ENCODE results near the gene MPLKIP. TPM values are rescaled to one million over a fixed set of nuclear protein-coding genes. Genes with fewer than 3 reads are reported as not detected.
A peak's percentile ranks its signal among the peaks of the same experiment; 100 is the strongest.

Gene MPLKIP
- total RNA-seq, 2 experiments from 2014 or later = 36.8 to 38.1 TPM

DNA sequence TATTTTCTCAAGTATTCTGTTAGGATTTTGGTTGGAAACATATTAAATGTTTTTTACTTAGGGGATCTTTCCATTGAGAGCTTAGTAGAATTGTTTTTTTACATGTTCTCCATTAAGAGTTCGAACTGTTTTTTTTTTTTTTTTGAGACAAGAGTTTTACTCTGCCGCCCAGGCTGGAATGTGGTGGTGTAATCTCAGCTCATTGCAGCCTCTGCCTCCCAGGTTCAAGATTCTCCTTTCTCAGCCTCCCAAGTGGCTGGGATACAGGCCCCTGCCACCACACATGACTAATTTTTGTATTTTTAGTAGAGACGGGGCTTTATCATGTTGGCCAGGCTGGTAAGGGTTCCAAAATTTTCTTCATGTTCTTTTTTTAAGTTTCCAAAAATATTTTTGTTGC, 33.2 kb downstream of the MPLKIP start:
- H3K4me3 Mint-ChIP-seq = no peak overlapping the region
- H3K27ac Mint-ChIP-seq = no peak overlapping the region
- no peak for DNase-seq
- no peaks in the 10 kb centered on the region for H3K27me3 Mint-ChIP-seq
- no peaks in the 10 kb centered on the region for H3K9me3 Mint-ChIP-seq
- H3K36me3 Mint-ChIP-seq = peaks cover under 1% of the 10 kb centered on the region
- peaks cover 6% of the 10 kb centered on the region for H3K4me1 Mint-ChIP-seq

GRCh38 chr7:40099837-40100236, 34.6 kb downstream of the MPLKIP start:
- no peak overlapping the region for H3K4me3 Mint-ChIP-seq
- H3K4me1 Mint-ChIP-seq = peaks cover 9% of the 10 kb centered on the region
- no peak for DNase-seq
- H3K27ac Mint-ChIP-seq = no peak overlapping the region
- peaks cover 2% of the 10 kb centered on the region for H3K36me3 Mint-ChIP-seq
- H3K9me3 Mint-ChIP-seq = no peaks in the 10 kb centered on the region
- no peaks in the 10 kb centered on the region for H3K27me3 Mint-ChIP-seq

GRCh38 chr7:40098810-40099209, 35.6 kb downstream of the MPLKIP start:
- Mint-ChIP-seq H3K4me1 (peaks cover 9% of the 10 kb centered on the region), H3K36me3 (peaks cover 10% of the 10 kb centered on the region), H3K4me3 (no peak overlapping the region), H3K27me3 (no peaks in the 10 kb centered on the region), H3K27ac (no peak overlapping the region), H3K9me3 (no peaks in the 10 kb centered on the region)
- DNase-seq = no peak

DNA sequence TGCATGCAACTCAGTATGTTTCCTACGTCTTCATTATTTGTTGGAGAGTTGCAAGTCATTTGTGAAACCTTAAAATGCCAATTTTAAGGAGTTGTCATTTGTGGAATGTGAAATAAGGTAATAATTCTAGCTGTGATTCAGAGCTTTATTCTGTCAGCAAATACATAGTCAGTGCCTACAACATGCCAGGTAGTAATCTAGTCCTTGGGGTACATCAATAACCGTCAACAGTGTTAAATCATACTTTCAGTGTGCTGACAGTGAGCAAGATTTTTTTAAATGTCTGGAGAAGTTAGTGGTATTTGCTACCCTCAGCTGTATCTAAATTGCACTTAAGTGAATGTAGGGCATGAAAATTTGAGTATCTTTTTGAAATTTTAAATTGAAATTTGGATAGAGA, 36.7 kb downstream of the MPLKIP start:
- no peaks in the 10 kb centered on the region for H3K27me3 Mint-ChIP-seq
- no peak for DNase-seq
- no peak overlapping the region for H3K27ac Mint-ChIP-seq
- H3K9me3 Mint-ChIP-seq = no peaks in the 10 kb centered on the region
- peaks cover 13% of the 10 kb centered on the region for H3K36me3 Mint-ChIP-seq
- peaks cover 11% of the 10 kb centered on the region for H3K4me1 Mint-ChIP-seq
- no peak overlapping the region for H3K4me3 Mint-ChIP-seq

GRCh38 chr7:40095695-40096327, 38.6 kb downstream of the MPLKIP start:
- H3K27ac Mint-ChIP-seq = no peak overlapping the region

DNA sequence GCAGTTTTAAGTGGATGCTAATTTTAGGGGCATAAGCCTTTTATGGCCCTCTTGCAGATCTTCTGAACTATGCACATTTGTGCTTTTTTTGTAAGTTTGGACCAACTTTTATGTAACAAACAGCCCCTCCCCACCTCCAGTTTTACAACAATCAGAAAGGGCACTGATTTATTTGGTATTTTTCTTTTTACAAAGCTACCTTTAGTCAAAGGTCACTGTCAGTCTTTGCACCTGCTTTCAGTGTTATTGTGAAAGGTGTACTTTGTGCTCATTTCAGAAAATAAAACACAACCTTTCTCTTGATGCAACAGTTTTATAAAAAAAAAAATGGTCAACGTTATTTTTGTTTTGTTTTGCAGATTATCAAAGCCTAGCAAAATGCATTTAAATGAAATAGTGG, 39.2 kb downstream of the MPLKIP start:
- no peaks in the 10 kb centered on the region for H3K27me3 Mint-ChIP-seq
- peaks cover 16% of the 10 kb centered on the region for H3K36me3 Mint-ChIP-seq
- H3K4me1 Mint-ChIP-seq = peaks cover 11% of the 10 kb centered on the region
- H3K4me3 Mint-ChIP-seq = no peak overlapping the region
- DNase-seq = no peak
- H3K27ac Mint-ChIP-seq = no peak overlapping the region
- H3K9me3 Mint-ChIP-seq = no peaks in the 10 kb centered on the region

More at GRCh38 chr7:40095695-40096327, 38.6 kb downstream of the MPLKIP start:
- Mint-ChIP-seq H3K4me1 (peaks cover 11% of the 10 kb centered on the region), H3K36me3 (peaks cover 14% of the 10 kb centered on the region), H3K4me3 (no peak overlapping the region), H3K27me3 (no peaks in the 10 kb centered on the region), H3K9me3 (no peaks in the 10 kb centered on the region)
- DNase-seq = no peak

DNA sequence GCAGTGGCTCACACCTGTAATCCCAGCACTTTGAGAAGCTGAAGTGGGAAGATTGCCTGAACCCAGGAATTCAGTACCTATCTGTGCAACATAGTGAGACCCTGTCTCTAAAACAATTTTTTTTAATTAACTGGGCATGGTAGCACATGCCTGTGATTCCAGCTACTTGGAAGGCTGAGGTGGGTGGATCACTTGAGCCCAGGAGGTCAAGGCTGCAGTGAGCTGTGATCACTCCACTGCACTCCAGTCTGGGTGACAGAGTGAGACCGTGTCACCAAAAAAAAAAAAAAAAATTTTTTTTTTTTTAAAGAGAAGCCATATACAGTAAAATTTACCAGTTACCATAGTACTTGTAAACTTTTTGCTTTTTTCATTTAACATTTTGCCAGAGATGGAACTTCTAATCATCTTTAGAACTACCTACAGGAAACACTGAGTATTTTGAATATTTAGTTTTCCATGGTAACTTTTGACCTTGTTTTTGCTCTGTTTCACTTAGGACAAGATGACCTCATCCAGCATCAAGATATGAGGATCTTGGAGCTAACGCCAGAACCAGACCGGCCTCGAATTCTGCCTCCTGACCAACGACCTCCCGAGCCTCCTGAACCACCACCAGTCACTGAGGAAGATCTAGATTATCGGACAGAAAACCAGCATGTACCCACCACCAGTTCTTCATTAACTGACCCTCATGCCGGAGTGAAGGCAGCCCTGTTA, 40.6 kb downstream of the MPLKIP start:
- H3K36me3 Mint-ChIP-seq = peaks cover 16% of the 10 kb centered on the region
- peaks cover 11% of the 10 kb centered on the region for H3K4me1 Mint-ChIP-seq
- H3K9me3 Mint-ChIP-seq = no peaks in the 10 kb centered on the region
- H3K27me3 Mint-ChIP-seq = no peaks in the 10 kb centered on the region
- H3K27ac Mint-ChIP-seq = no peak overlapping the region
- no peak overlapping the region for H3K4me3 Mint-ChIP-seq
- DNase-seq = no peak

DNA sequence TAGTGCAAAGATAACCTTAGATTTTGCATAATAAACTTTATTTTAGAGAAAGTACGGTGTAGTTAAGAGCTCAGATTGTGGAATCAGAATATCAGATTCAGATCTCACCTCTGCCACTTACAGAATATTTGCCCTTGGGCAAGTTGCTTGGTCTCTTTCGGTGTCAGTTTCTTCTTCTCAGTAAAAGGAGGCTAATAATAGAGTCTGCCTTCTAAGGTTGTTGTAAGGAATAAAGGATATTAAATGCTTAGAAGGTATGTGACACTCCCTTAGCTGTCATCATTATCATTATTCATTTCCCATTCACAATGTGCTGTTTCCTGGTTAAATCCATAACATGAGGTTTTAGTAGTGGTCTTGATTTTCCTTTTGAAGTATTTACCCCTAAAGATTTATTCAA, 42.2 kb downstream of the MPLKIP start:
- Mint-ChIP-seq H3K27me3 (no peaks in the 10 kb centered on the region), H3K4me3 (no peak overlapping the region), H3K4me1 (peaks cover 8% of the 10 kb centered on the region), H3K9me3 (no peaks in the 10 kb centered on the region), H3K36me3 (peaks cover 16% of the 10 kb centered on the region), H3K27ac (no peak overlapping the region)
- no peak for DNase-seq

DNA sequence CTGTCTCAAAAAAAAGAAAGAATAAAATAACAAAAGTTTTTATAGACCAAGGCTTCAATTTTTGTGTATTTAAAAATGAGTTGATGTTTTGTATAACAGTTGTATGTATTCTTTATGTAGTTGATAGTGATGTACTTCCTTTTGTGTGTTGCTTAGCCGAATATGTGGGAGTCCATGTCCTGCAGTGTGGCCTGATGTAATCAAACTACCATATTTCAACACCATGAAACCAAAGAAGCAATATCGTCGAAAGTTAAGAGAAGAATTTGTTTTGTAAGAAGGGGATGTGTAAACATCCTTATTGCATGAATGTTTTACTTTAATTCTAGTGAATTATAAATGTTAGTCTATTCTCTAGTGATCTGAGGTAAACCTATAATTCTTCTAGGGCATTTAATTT, 56.6 kb downstream of the MPLKIP start:
- Mint-ChIP-seq H3K27ac (peak overlapping the region; percentile 48), H3K4me3 (no peak overlapping the region), H3K9me3 (no peaks in the 10 kb centered on the region), H3K27me3 (no peaks in the 10 kb centered on the region), H3K36me3 (peaks cover 2% of the 10 kb centered on the region), H3K4me1 (peaks cover 2% of the 10 kb centered on the region)
- no peak for DNase-seq

Other genes starting within 250 kb of the MPLKIP start
- gene CDK13, start 184.4 kb downstream of the MPLKIP start, total RNA-seq = 10 to 100 TPM; 31.0 to 31.1 TPM
- 1 to 10 TPM; 2.3 to 2.9 TPM for gene SUGCT, start 383 bp upstream of the MPLKIP start, total RNA-seq

Data from activated naive CD8-positive, alpha-beta T cell treated with anti-CD3 and anti-CD28 coated beads for 36 hours (primary cell).